Breast epithelium (tissue), 4 donors: ENCODE measurements around the gene GPC3. TPM values are rescaled to one million over a fixed set of nuclear protein-coding genes. Genes with fewer than 3 reads are reported as not detected.

ENCODE experiments used
- DNase-seq, 2 donors: peaks; one replicate each; pipeline ENCODE4 v3.0.0-alpha.2; 2019; ENCODE audit warnings: low spot score in 2 of 2
- H3K27ac ChIP-seq, 2 donors: fragments of 200-600 bp; sonication (generic) in 1 of 2; one replicate each; pipeline ENCODE4 v1.5.1; 2016 to 2019; ENCODE audit warnings: mild to moderate bottlenecking in 1 of 2
- H3K27me3 ChIP-seq, 2 donors: fragments of 200-600 bp; sonication (generic) in 1 of 2; one replicate each; pipeline versions ENCODE4 v1.5.1 to v1.6.0; 2017 to 2019; ENCODE audit warnings: control low read depth in 1 of 2, mild to moderate bottlenecking in 1 of 2
- H3K36me3 ChIP-seq: fragments of 200-600 bp; one replicate; pipeline ENCODE4 v1.5.1; 2019
- H3K4me1 ChIP-seq, 2 donors: fragments of 200-600 bp; sonication (generic); one replicate each; pipeline ENCODE4 v1.5.1; 2016 to 2019; ENCODE audit warnings: control low read depth in 1 of 2
- H3K4me3 ChIP-seq, 3 donors: fragments of 200-600 bp; sonication (generic); 1 replicate in 2 of 3; 2 replicates in 1 of 3; pipeline ENCODE4 v1.5.1; 2016 to 2019; ENCODE audit warnings: mild to moderate bottlenecking in 3 of 3, moderate library complexity in 2 of 3
- H3K9me3 ChIP-seq, 2 donors: fragments of 200-600 bp; sonication (generic) in 1 of 2; one replicate each; pipeline ENCODE4 v1.5.1; 2016 to 2019; ENCODE audit warnings: control low read depth in 1 of 2
- CTCF ChIP-seq, 3 donors: fragments of 450-650 bp; IDR thresholded peaks; one replicate each; pipeline ENCODE4 v1.5.1; 2016 to 2017; ENCODE audit warnings: antibody characterized with exemption in 3 of 3, mild to moderate bottlenecking in 3 of 3, moderate library complexity in 3 of 3
- POLR2A ChIP-seq: fragments of 450-650 bp; IDR thresholded peaks from one replicate; pipeline ENCODE4 v1.6.1; 2016; ENCODE audit warnings: antibody characterized with exemption, mild to moderate bottlenecking, moderate library complexity
- POLR2AphosphoS5 ChIP-seq, 3 donors: sonication (generic); formaldehyde crosslinking; IDR thresholded peaks; one replicate each; pipeline ENCODE4 v1.6.1; 2017; ENCODE audit warnings: antibody characterized with exemption in 3 of 3
- intact Hi-C: fragments of 100-400 bp; cut with DNase I; formaldehyde crosslinking; loops from one replicate; pipeline ENCODE4 v1.15.1; 2023; ENCODE audit warnings: low total_unique reads
- total RNA-seq, 3 donors: library from RNA; depleted of rRNA; stranded (reverse); fragments of >200 nt; gene quantifications; one replicate each; pipeline ENCODE4 v1.1.0, GENCODE V29; 2016

The GPC3 gene
- total RNA-seq, 3 donors from 2014 or later = 29.7 to 99.2 (median 89.1) TPM

- peaks cover 0 to 28% of the 10 kb centered on the region in 2 donors for H3K27me3 ChIP-seq
- intact Hi-C loops = no loop called here
- DNase-seq = no peak
- TF ChIP-seq POLR2AphosphoS5 (IDR thresholded peaks at IDR 0.05) = no peak
- no peak for TF ChIP-seq POLR2A
- no peak for TF ChIP-seq CTCF (IDR thresholded peaks at IDR 0.05)
- H3K4me3 ChIP-seq = no peak overlapping the region
- no peaks in the 10 kb centered on the region for H3K4me1 ChIP-seq
- no peaks in the 10 kb centered on the region for H3K36me3 ChIP-seq
- H3K9me3 ChIP-seq = no peaks in the 10 kb centered on the region
- no peak overlapping the region for H3K27ac ChIP-seq
These were observed 148.8 kb downstream of the GPC3 start for GRCh38 chrX:133836561-133836960.

GRCh38 chrX:133834771-133835170 lies 150.6 kb downstream of the GPC3 start:
- Histone ChIP-seq H3K36me3 (no peaks in the 10 kb centered on the region), H3K27ac (no peak overlapping the region), H3K4me1 (no peaks in the 10 kb centered on the region), H3K4me3 (no peak overlapping the region), H3K9me3 (no peaks in the 10 kb centered on the region), H3K27me3 (peaks cover 0 to 22% of the 10 kb centered on the region in 2 donors)
- intact Hi-C loops = no loop called here
- TF ChIP-seq POLR2AphosphoS5 (IDR thresholded peaks at IDR 0.05) (no peak), CTCF (IDR thresholded peaks at IDR 0.05) (no peak)
- DNase-seq = no peak

GRCh38 chrX:133819546-133819945 lies 165.8 kb downstream of the GPC3 start:
- no peak overlapping the region for H3K4me3 ChIP-seq
- intact Hi-C loops = no loop called here
- H3K9me3 ChIP-seq = no peaks in the 10 kb centered on the region
- H3K27me3 ChIP-seq = peaks cover 0 to 48% of the 10 kb centered on the region in 2 donors
- no peak overlapping the region for H3K27ac ChIP-seq
- TF ChIP-seq POLR2AphosphoS5 (IDR thresholded peaks at IDR 0.05) (no peak), POLR2A (no peak), CTCF (IDR thresholded peaks at IDR 0.05) (no peak)
- DNase-seq = no peak
- no peaks in the 10 kb centered on the region for H3K36me3 ChIP-seq
- no peaks in the 10 kb centered on the region for H3K4me1 ChIP-seq

- Histone ChIP-seq H3K4me3 (no peak overlapping the region), H3K27me3 (peaks cover 0 to 54% of the 10 kb centered on the region in 2 donors)
- no peak for DNase-seq
These were observed 167.4 kb downstream of the GPC3 start for GRCh38 chrX:133818019-133818418.

GRCh38 chrX:133815496-133815895 lies 169.9 kb downstream of the GPC3 start:
- H3K27ac ChIP-seq = no peak overlapping the region
- intact Hi-C loops = no loop called here
- H3K36me3 ChIP-seq = no peaks in the 10 kb centered on the region
- no peaks in the 10 kb centered on the region for H3K9me3 ChIP-seq
- no peak for DNase-seq
- H3K27me3 ChIP-seq = peaks cover 0 to 44% of the 10 kb centered on the region in 2 donors
- no peaks in the 10 kb centered on the region for H3K4me1 ChIP-seq
- no peak overlapping the region for H3K4me3 ChIP-seq
- TF ChIP-seq CTCF (IDR thresholded peaks at IDR 0.05) = no peak

More at GRCh38 chrX:133818019-133818418, 167.4 kb downstream of the GPC3 start:
- intact Hi-C loops = no loop called here
- Histone ChIP-seq H3K36me3 (no peaks in the 10 kb centered on the region), H3K27ac (no peak overlapping the region), H3K4me1 (no peaks in the 10 kb centered on the region), H3K9me3 (no peaks in the 10 kb centered on the region)
- no peak for TF ChIP-seq POLR2A
- no peak for TF ChIP-seq POLR2AphosphoS5 (IDR thresholded peaks at IDR 0.05)
- TF ChIP-seq CTCF (IDR thresholded peaks at IDR 0.05) = no peak
